H9 (cell line): ENCODE data around the gene HIPK4. TPM values are rescaled to one million over a fixed set of nuclear protein-coding genes. Genes with fewer than 3 reads are reported as not detected.
A peak's percentile ranks its signal among the peaks of the same experiment; 100 is the strongest.

ENCODE experiments used
- DNase-seq: peaks from one replicate; pipeline ENCODE4 v3.0.0-alpha.2; 2017
- H2AFZ ChIP-seq: one replicate; pipeline ENCODE4 v1.6.1; 2013; ENCODE audit warnings: mild to moderate bottlenecking, low read length, control low read depth, moderate library complexity
- H2AK5ac ChIP-seq: 2 replicates; pipeline ENCODE4 v1.6.1; 2013; ENCODE audit warnings: low read length, control low read depth, mixed read lengths; ENCODE audit not compliant: insufficient read length
- H2BK120ac ChIP-seq: one replicate; pipeline ENCODE4 v1.6.1; 2013; ENCODE audit warnings: low read depth, mild to moderate bottlenecking, low read length, control low read depth, inconsistent platforms; ENCODE audit not compliant: poor library complexity, severe bottlenecking
- H2BK12ac ChIP-seq: 2 replicates; pipeline ENCODE4 v1.6.1; 2013; ENCODE audit warnings: low read length, control low read depth, mixed read lengths, low read depth; ENCODE audit not compliant: insufficient read length
- H2BK15ac ChIP-seq: 2 replicates; pipeline ENCODE4 v1.6.1; 2013; ENCODE audit warnings: low read depth, low read length, control low read depth
- H2BK20ac ChIP-seq: one replicate; pipeline ENCODE4 v1.6.1; 2013; ENCODE audit warnings: low read depth, mild to moderate bottlenecking, low read length, control low read depth, inconsistent platforms; ENCODE audit not compliant: poor library complexity, severe bottlenecking
- H2BK5ac ChIP-seq: 2 replicates; pipeline ENCODE4 v1.6.1; 2013; ENCODE audit warnings: low read length, control low read depth, mixed read lengths; ENCODE audit not compliant: insufficient read length
- H3K14ac ChIP-seq: 2 replicates; pipeline ENCODE4 v1.6.1; 2013; ENCODE audit warnings: low read length, control low read depth; ENCODE audit not compliant: insufficient read depth
- H3K18ac ChIP-seq: 2 replicates; pipeline ENCODE4 v1.6.1; 2013; ENCODE audit warnings: low read depth, mild to moderate bottlenecking, mixed read lengths, low read length, control low read depth; ENCODE audit not compliant: insufficient read length
- H3K23ac ChIP-seq: 2 replicates; pipeline ENCODE4 v1.6.1; 2013; ENCODE audit warnings: low read length, control low read depth, mixed read lengths, low read depth; ENCODE audit not compliant: insufficient read length
- H3K23me2 ChIP-seq: 2 replicates; pipeline ENCODE4 v1.6.1; 2013; ENCODE audit warnings: low read depth, mild to moderate bottlenecking, mixed read lengths, low read length, control low read depth; ENCODE audit not compliant: insufficient read length, poor library complexity, severe bottlenecking
- H3K27ac ChIP-seq: 2 replicates; pipeline ENCODE4 v1.5.1; 2013; ENCODE audit warnings: low read length, control low read depth, mixed read lengths, low read depth; ENCODE audit not compliant: insufficient read length
- H3K27me3 ChIP-seq: 2 replicates; pipeline ENCODE4 v1.6.1; 2013; ENCODE audit warnings: low read length, control low read depth, inconsistent platforms; ENCODE audit not compliant: insufficient read depth
- H3K4ac ChIP-seq: 2 replicates; pipeline ENCODE4 v1.6.1; 2013; ENCODE audit warnings: low read depth, mild to moderate bottlenecking, control low read depth, inconsistent platforms, low read length, moderate library complexity
- H3K4me1 ChIP-seq: 2 replicates; pipeline ENCODE4 v1.6.1; 2013; ENCODE audit warnings: low read length, control low read depth, inconsistent platforms; ENCODE audit not compliant: insufficient read depth
- H3K4me2 ChIP-seq: 2 replicates; pipeline ENCODE4 v1.6.1; 2013; ENCODE audit warnings: low read length, control low read depth, mixed read lengths; ENCODE audit not compliant: insufficient read length, insufficient read depth
- H3K56ac ChIP-seq: 2 replicates; pipeline ENCODE4 v1.6.1; 2013; ENCODE audit warnings: low read depth, mild to moderate bottlenecking, mixed read lengths, low read length, control low read depth; ENCODE audit not compliant: insufficient read length
- H3K79me1 ChIP-seq: 2 replicates; pipeline ENCODE4 v1.6.1; 2013; ENCODE audit warnings: low read depth, mild to moderate bottlenecking, moderate library complexity, low read length, control low read depth, inconsistent platforms; ENCODE audit not compliant: insufficient read depth, poor library complexity, severe bottlenecking
- H3K79me2 ChIP-seq: 2 replicates; pipeline ENCODE4 v1.6.1; 2013; ENCODE audit warnings: low read length, control low read depth, inconsistent platforms; ENCODE audit not compliant: insufficient read depth
- H3K9ac ChIP-seq: 2 replicates; pipeline ENCODE4 v1.6.1; 2013; ENCODE audit warnings: low read length, control low read depth, mixed read lengths; ENCODE audit not compliant: insufficient read length; ENCODE audit errors: extremely low read depth
- H3K9me3 ChIP-seq: one replicate; pipeline ENCODE4 v1.6.1; 2013; ENCODE audit warnings: low read depth, low read length, inconsistent platforms; ENCODE audit not compliant: control insufficient read depth
- H3T11ph ChIP-seq: one replicate; pipeline ENCODE4 v1.6.1; 2013; ENCODE audit warnings: mild to moderate bottlenecking, low read length, control low read depth, inconsistent platforms
- H4K20me1 ChIP-seq: one replicate; pipeline ENCODE4 v1.6.1; 2013; ENCODE audit not compliant: control insufficient read depth, insufficient read length, insufficient read depth
- H4K5ac ChIP-seq: 2 replicates; pipeline ENCODE4 v1.6.1; 2013; ENCODE audit warnings: low read depth, mild to moderate bottlenecking, mixed read lengths, low read length, control low read depth; ENCODE audit not compliant: insufficient read length
- H4K8ac ChIP-seq: replicated peaks from 2 replicates; pipeline ENCODE4 v1.6.1; 2013; ENCODE audit warnings: low read length, control low read depth, mixed read lengths, low read depth; ENCODE audit not compliant: insufficient read length
- H4K91ac ChIP-seq: 2 replicates; pipeline ENCODE4 v1.6.1; 2013; ENCODE audit warnings: low read depth, mild to moderate bottlenecking, moderate library complexity, mixed read lengths, low read length, control low read depth; ENCODE audit not compliant: insufficient read length
- H3K27ac Mint-ChIP-seq, 3 experiments: 2 replicates in 2 of 3; 3 replicates in 1 of 3; pipeline ENCODE4 v1.8.0; 2020 to 2021; ENCODE audit warnings: mixed read lengths in 3 of 3, mild to moderate bottlenecking in 1 of 3, moderate library complexity in 1 of 3
- H3K27me3 Mint-ChIP-seq: 2 replicates; pipeline ENCODE4 v1.8.0; 2021; ENCODE audit warnings: low read depth, mild to moderate bottlenecking, moderate library complexity, mixed read lengths
- H3K36me3 Mint-ChIP-seq, 3 experiments: 2 replicates in 2 of 3; 3 replicates in 1 of 3; pipeline ENCODE4 v1.8.0; 2020 to 2021; ENCODE audit warnings: low read depth in 3 of 3, mixed read lengths in 3 of 3; ENCODE audit not compliant: insufficient read depth in 1 of 3
- H3K4me1 Mint-ChIP-seq, 2 experiments: 2 replicates each; pipeline ENCODE4 v1.8.0; 2020; ENCODE audit warnings: mixed read lengths in 2 of 2
- H3K4me3 Mint-ChIP-seq, 2 experiments: 2 replicates in 1 of 2; 3 replicates in 1 of 2; pipeline ENCODE4 v1.8.0; 2020 to 2021; ENCODE audit warnings: mild to moderate bottlenecking in 2 of 2, mixed read lengths in 2 of 2, moderate library complexity in 1 of 2
- H3K9me3 Mint-ChIP-seq, 2 experiments: 2 replicates in 1 of 2; 3 replicates in 1 of 2; pipeline ENCODE4 v1.8.0; 2020; ENCODE audit warnings: mild to moderate bottlenecking in 2 of 2, mixed read lengths in 2 of 2, moderate library complexity in 1 of 2
- CTCF ChIP-seq: fragments of 200-600 bp; sonication (generic); conservative IDR thresholded peaks from 3 replicates; pipeline ENCODE4 v1.8.0; 2021; ENCODE audit warnings: antibody characterized with exemption, mild to moderate bottlenecking
- WGBS: extraction: QIAGEN DNeasy Blood & Tissue Kit; methylation state at CpG from one replicate; pipeline ENCODE4 v1.1.7; 2013; ENCODE audit warnings: missing lambda C conversion rate, low lambda C conversion rate, mixed read lengths; ENCODE audit not compliant: insufficient read length; ENCODE audit errors: extremely low coverage; 5-methylcytosine and 5-hydroxymethylcytosine counted together
- total RNA-seq: library from RNA; stranded (reverse); gene quantifications from 2 replicates; pipeline ENCODE4 v1.2.1, GENCODE V29; 2021

HIPK4 gene
- total RNA-seq, 1 experiment from 2014 or later = 0.15 TPM

- Histone ChIP-seq H3K27me3 (no peaks in the 10 kb centered on the region), H2BK15ac (no peak overlapping the region), H4K91ac (no peak overlapping the region), H4K8ac (no peak overlapping the region), H3K9me3 (no peaks in the 10 kb centered on the region), H3K4me1 (no peaks in the 10 kb centered on the region), H4K5ac (no peak overlapping the region), H3K79me2 (no peaks in the 10 kb centered on the region), H2BK12ac (no peak overlapping the region), H3T11ph (no peak overlapping the region), H3K4me2 (no peak overlapping the region), H3K4ac (no peak overlapping the region), H3K23me2 (no peaks in the 10 kb centered on the region), H3K27ac (no peak overlapping the region), H3K23ac (no peak overlapping the region), H2BK5ac (no peak overlapping the region), H2AK5ac (no peak overlapping the region), H3K56ac (no peak overlapping the region), H2AFZ (no peak overlapping the region), H3K9ac (no peak overlapping the region), H4K20me1 (peaks cover 2% of the 10 kb centered on the region), H3K79me1 (no peaks in the 10 kb centered on the region), H2BK20ac (no peak overlapping the region), H3K18ac (no peak overlapping the region), H2BK120ac (no peak overlapping the region), H3K14ac (no peak overlapping the region)
- Mint-ChIP-seq H3K36me3 (peaks cover 0 to 16% (median 5%) of the 10 kb centered on the region in 3 experiments; a peak in 3 of 7 replicates), H3K27me3 (peaks cover 5% of the 10 kb centered on the region; the same call in 1 of the 2 replicates), H3K27ac (peak overlapping the region; percentile 45 to 76 (median 61); a peak in 3 of 7 replicates), H3K4me3 (no peak overlapping the region), H3K4me1 (peaks cover 4 to 9% of the 10 kb centered on the region in 2 experiments), H3K9me3 (no peaks in the 10 kb centered on the region)
- WGBS = no CpG with 5 or more reads among the region's 3 CpGs
- DNase-seq = peak; percentile 56
- TF ChIP-seq CTCF = peak; percentile 54; the same call in 2 of the 3 replicates
Measured at GRCh38 chr19:40381321-40381720, 8.7 kb downstream of the HIPK4 start.
